ENCODE results near the gene TXNDC12.

The TXNDC12 gene

DNA sequence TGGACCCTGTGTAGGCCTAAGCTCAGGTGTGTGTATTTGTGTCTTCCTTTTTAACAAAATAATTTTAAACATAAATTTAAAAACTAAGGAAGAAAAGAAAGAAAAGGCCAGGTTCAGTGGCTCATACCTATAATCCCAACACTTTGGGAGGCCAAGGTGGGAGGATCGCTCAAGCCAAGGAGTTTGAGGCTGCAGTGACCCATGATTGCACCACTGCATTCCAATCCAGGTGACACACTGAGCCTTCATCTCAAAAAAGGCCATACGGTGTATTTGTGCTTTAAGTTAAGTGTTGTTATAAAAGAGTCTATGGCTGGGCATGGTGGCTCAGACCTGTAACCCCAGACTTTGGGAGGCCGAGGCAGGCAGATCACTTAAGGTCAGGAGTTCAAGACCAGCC, 72.8 kb downstream of the TXNDC12 start:
- H3K27ac ChIP-seq, result no peak overlapping the region
- no peak for DNase-seq (ENCODE audit: low spot score)
- TF ChIP-seq, protein P1, sequence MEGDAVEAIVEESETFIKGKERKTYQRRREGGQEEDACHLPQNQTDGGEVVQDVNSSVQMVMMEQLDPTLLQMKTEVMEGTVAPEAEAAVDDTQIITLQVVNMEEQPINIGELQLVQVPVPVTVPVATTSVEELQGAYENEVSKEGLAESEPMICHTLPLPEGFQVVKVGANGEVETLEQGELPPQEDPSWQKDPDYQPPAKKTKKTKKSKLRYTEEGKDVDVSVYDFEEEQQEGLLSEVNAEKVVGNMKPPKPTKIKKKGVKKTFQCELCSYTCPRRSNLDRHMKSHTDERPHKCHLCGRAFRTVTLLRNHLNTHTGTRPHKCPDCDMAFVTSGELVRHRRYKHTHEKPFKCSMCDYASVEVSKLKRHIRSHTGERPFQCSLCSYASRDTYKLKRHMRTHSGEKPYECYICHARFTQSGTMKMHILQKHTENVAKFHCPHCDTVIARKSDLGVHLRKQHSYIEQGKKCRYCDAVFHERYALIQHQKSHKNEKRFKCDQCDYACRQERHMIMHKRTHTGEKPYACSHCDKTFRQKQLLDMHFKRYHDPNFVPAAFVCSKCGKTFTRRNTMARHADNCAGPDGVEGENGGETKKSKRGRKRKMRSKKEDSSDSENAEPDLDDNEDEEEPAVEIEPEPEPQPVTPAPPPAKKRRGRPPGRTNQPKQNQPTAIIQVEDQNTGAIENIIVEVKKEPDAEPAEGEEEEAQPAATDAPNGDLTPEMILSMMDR (conservative IDR thresholded peaks at IDR 0.05; ENCODE audit: low read depth), result no peak
- CTCF ChIA-PET, result no interaction called here
- POLR2A ChIA-PET (ENCODE audit: low non-redundant PET), result no interaction called here

DNA sequence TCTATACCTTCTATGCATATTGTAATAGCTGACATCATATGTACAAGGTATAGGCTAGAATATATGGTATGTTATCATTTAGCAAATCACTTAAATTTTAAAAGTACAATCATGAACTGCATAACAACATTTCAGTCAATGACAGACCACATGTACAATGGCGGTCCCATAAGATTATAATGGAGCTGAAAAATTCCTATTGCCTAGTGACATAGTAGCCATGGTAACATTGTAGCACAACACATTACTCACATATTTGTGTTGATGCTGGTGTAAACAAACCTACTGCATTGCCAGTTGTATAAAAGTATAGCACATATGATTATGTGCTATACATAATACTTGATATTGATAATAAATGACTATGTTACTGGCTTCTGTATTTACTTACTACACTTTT, 73.4 kb downstream of the TXNDC12 start:
- no peak for DNase-seq (ENCODE audit: low spot score)
- CTCF ChIA-PET, result no interaction called here
- H3K27ac ChIP-seq, result no peak overlapping the region
- POLR2A ChIA-PET (ENCODE audit: low non-redundant PET), result no interaction called here
- TF ChIP-seq, protein P1 (conservative IDR thresholded peaks at IDR 0.05; ENCODE audit: low read depth), result no peak

DNA sequence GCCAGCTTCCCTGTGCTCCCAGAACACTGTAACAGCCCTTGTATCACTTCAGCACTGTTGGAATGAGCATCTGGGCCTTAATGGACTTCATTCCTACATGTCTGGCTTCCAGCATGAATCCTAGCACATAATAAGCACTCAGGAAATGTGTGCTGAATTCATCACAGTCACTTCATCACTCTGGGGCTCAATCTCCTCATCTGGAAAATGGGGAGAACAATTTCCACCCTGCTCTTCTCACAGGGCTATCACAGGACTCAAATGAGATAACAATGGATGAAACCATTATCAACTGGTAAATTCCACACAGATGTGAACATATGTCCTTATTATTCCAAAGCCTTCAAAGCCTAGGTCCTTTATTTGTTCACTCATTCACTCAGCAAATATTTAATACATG, 76.9 kb downstream of the TXNDC12 start:
- ChIA-PET CTCF (no interaction called here), POLR2A (ENCODE audit: low non-redundant PET) (no interaction called here)
- TF ChIP-seq, protein P1 (conservative IDR thresholded peaks at IDR 0.05; ENCODE audit: low read depth), result no peak
- no peak overlapping the region for H3K27ac ChIP-seq
- no peak for DNase-seq (ENCODE audit: low spot score)

DNA sequence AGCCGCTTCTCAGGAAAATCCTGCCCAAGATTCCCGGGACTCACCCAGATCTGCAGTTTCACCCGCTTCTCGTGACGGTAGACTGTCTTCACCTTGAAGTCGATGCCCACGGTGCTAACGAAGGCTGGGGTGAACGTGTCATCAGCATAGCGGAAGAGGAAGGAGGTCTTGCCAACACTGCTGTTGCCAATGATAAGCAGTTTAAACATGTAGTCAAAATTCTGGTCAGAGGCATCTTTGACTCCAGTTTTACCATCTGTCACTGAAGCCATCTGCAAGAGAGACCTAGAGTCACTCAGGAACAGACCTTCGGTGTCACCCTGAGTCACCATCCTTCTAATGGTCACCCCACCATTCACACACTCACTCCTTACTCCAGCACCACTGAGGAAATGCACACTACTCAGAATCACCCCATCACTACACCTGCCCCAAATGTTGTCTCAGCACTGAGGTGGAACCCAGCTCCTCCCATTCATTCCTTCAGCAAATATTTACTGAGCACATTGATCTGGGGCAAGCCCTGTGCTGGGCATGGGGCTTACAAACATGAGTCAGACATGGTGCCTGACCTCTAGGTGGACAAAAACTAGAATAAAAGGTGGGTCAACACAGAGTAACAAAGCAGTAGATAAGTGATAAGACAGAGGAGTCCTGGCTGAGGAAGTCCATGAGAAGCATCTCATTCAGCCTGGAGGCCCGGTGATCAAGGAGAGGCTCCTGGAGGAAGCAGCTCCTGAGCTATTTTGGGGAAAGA, 78.0 kb downstream of the TXNDC12 start:
- TF ChIP-seq, protein P1 (conservative IDR thresholded peaks at IDR 0.05; ENCODE audit: low read depth), result no peak
- H3K27ac ChIP-seq, result no peak overlapping the region
- ChIA-PET POLR2A (ENCODE audit: low non-redundant PET) (no interaction called here), CTCF (interaction anchor here (0.5 kb wide), 1 partner anchor 327 kb away, joined by 3 read pairs; no protein-coding TSS in a partner anchor)
- DNase-seq (ENCODE audit: low spot score), result no peak

DNA sequence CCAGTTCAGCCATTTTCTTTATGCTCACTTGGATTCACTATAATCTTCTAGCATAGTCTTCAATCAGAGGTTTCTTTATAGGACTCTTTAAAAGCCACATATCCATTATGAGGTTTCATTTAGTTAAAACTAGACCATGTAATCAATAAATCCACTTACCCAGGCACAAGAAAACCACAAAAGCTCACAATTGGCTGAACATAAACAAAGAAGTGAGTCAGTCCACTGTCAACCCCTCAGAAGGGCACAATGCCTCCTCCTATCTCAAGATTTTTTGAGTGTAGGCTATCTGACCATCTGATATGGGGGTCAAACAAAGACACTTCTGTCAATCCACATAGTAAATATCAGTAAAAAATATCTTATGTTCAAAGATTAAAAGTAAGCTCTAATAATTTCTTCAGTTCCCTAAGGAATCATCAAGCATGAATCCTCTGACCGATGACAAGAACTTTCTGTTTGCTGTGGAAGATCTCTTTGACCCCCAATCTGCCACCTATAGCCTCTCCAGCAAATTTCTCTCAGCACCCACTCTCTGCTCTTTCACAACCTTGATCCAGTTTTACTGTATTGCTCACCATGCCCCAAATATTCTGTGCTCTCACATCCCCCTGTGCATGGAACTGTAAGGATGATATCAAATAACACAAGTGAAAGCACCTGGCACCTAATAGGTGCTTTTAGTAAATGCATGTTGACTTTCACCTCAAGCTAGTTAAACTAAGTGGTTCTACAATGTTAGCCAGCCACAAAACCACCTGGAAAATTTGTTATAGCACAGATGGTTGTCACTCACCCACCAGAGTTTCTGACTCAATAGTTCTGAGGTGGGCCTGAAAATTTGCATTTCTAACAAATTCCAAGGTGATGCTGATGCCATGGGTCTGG, 81.2 kb downstream of the TXNDC12 start:
- TF ChIP-seq, protein P1 (conservative IDR thresholded peaks at IDR 0.05; ENCODE audit: low read depth), result no peak
- POLR2A ChIA-PET (ENCODE audit: low non-redundant PET), result no interaction called here
- no peak overlapping the region for H3K27ac ChIP-seq
- DNase-seq (ENCODE audit: low spot score), result no peak
- CTCF ChIA-PET, result no interaction called here
